HG02938 (cell line): ENCODE results near the gene TMEM184A.
"Not testable (repeated sequence)": the region's sequence is repeated elsewhere in the genome, so short reads cannot be mapped to it uniquely, and the experiment has no call there.

Source experiments
- ATAC-seq: cut with Tn5 transposase; IDR thresholded peaks from one replicate; pipeline ENCODE4 v1.9.1; 2021; ENCODE audit warnings: mild to moderate bottlenecking, moderate library complexity; ENCODE audit not compliant: unreplicated experiment

TMEM184A gene

DNA sequence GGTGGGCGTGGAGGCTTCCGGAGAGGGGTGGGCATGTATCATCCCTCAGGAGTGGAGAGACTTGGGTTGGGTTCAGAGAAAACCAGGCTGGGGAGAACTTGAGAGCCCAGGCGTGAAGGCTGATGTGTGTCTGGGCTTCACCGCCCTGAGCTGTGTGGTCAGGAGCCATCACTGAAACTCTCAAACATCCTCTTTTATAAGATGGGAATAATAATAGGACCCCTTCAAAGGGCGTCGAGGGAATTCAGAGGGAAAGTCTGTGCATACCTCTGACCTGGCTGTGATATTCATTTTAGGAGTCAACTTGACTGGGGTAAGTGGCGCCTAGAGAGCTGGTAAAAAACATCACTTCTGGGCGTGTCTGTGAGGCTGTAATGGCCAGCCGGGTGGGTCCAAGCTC is 34.9 kb upstream of the TMEM184A start:
- no peak for ATAC-seq

DNA sequence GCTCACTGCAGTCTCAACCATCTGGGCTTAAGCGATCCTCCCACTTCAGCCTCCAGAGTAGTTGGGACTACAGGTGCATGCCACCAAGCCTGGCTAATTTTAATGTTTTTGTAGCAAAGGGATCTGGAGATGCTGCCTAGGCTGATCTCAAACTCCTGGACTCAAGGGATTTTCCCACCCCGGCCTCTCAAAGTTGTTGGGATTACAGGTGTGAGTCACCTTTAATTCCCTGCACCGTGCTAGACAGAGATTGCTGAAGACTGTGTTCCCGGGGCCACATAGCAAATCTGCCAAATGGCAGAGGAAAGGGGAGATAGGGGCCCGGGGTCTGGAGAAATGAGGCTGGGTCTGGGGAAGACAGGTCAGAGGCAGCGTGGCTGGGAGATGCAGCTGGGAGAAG is 34.5 kb upstream of the TMEM184A start:
- ATAC-seq, result no peak

DNA sequence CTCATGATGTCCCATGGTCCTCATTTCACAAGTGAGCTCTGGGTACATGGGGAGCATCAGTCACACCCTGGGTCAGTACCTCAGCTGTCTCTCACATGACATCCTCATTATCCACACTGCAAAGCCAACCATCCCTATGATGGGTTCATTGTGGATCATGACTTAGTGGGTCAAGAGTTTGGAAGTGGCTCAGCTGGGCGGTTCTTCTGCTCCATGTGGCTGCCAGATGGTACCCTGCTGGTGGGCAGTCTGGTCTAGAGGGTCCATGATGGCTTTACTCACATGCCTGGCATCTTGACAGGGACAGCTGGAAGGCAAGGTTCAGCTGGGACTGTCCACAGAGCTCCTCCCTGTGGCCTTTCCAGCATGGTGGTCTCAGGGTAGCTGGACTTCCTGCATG is 33.0 kb upstream of the TMEM184A start:
- no peak for ATAC-seq

DNA sequence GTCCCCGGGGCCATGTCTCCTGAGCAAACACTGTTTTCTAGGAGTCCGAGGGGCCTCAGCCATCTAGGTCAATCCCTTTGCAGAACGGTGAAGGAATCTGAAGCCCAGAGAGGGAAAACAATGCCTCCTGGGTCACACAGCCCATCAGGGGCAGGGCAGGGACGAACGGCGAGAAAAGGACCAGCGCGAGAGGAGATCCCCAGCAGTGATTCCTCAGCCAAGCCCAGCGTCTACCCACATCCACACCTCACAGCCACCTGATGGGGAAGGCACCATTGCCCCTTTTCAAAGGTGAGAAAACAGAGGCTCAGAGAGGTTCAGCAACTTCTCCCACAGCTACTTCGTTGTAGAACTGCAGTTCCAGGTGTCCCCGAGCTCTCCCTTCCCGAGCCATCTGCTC is 31.7 kb upstream of the TMEM184A start:
- ATAC-seq, result no peak

DNA sequence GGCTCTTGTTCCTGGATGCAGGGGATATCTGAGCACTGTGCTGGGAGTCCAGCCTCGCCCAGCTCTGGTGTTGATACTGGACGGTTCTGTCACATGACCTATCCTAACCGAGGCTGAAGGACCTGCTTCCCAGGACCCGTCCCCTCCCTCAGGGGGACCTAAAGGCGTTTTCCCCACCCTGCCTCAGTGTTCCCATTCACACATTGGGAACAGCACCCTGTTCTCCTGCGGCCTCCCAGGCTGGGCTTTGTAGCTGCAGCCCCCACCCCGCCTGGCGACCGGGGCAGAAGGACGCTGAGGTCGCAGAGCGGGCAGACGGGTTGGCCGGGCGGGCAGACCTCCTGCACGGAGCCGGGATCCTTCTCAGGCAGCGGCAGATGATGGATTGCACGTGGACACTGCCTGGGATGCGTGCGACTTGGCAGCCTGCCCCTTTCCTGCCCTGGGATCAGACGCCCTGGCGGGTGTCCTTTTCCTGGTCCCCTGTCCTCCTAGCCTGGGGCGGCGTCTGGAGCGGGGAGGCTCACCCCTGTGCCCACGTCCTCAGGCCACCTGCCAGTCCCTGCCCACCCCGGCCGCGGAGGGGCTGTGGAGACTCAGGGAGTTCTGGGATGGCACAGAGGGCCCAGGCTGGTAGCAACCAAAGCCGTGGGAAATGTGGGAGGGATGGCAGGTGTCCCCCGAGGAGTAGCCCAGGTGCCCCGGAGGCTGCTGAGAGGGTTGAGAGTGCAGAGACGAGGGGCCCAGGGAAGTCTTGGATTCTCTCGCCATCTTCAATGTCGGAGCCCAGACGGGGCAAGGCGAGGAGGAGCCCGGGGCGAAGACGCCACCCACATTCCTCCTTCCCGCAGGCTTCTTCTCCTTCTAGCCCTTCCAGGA is 31.1 kb upstream of the TMEM184A start:
- no peak for ATAC-seq

DNA sequence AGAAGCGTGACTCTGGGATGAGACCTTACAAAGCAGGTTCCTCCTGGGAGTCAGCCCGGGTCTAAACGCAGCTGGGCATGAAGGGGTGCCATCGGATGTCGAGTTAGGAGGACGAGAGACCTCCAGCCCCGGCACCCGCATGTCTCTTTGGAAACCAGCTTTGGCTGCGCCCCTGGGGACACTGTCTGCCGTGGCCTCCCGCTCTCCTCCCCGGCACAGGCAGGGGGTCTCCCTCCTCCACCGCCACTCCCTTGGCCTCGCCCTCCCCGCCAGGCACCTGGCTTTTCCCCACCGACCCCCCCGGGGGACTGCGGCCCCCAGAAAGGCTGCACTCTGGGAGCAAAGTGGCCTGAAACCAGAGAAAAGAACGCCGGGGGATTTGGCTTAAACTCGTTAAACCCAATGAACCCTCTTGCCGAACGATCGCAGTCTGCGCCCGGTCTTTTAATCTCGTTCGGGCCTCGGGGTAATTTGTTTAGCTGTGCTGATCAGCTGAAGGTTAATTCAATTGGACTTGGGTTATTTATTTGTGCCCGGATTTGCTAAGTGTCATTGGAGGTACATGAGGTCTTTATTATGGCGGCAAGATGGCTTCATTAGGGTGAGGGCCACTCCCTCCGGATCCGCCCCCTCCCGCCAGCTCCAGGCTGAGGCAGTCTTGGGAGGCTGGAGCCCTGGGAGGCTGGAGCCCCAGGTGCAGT is 30.3 kb upstream of the TMEM184A start:
- ATAC-seq, result no peak

DNA sequence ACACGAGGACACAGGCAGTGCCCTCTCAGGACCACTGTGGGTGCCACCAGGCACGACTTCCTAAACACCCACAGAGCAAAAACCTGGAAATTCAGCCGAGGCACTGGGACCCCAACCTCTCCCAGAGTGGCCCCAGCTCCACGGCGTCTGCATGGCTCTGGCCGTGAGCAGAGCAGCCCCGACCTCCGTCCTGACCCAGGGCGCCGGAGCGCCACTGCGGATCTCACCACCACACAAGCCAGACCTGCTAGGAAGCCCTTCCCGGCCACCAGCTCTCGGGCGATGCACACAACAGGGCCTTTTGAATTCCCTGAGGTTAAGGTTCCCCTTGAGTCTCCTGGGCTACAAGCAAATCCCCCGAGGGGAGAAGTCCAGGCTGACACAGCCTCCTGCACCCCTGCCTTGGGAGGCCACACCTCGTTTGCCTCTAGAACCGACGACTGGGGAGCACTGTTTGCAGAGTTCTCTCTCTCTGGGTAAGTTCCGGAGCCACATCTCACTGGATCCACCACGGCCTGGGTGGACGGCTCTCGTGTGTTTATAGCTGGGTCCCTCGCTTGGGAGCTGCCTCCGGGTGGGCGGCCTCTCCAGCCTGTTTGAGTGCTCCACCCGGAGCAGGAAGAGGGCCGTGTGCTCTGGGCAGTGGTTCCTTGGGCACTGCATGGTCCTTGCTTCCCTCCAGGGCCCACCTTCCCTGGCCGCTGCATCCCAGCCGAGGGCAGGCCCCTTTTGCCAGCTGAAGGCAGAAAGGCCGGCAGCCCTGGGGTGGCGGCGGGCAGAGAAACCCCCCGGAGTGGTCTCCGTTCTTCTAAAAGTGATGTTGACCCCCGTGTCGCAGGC is 29.4 kb upstream of the TMEM184A start:
- ATAC-seq, result no peak

DNA sequence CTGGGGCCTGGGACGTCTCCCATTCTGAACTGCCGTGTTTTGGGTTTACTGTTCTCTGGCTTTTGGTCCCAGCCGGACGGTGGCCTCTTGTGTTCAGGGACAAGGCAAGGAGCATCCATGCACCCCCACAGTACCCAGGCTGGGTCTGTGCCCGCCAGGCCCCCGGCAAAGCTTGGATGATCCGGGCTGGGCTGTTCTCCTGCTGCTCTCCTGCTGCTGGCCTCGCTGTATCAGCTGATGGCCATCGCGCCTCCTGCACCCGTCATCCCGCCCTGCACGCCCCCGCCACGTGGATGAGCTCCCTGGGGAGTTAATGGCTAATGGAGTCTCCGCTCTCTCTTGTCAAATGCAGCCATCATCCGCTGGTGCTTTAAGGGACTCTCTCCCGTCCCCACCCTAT is 28.7 kb upstream of the TMEM184A start:
- ATAC-seq, result no peak

DNA sequence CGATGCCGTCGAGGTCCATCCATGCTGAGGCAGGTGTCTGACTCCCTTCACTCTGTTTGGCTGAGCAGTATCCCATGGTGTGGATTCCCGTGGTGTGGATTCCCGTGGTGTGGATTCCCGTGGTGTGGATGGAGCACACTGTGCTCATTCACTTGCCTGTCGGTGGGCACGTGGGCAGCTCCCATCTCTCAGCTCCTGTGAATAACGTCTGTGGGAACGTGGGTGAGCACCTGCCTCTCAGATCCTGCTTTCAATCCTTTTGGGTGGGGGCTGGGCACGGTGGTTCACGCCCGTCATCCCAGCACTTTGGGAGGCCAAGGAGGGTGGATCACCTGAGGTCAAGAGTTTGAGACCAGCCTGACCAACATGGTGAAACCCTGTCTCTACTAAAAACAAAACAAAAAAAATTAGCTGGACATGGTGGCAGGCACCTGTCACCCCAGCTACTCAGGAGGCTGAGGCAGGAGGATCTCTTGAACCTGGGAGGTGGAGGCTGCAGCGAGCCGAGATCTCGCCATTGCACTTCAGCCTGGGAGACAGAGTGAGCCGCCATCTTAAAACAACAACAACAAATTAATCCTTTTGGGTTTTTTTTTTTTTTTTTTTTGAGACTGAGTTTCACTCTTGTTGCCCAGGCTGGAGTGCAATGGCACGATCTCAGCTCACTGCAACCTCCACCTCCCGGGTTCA is 27.4 kb upstream of the TMEM184A start:
- ATAC-seq, result not testable (repeated sequence)

DNA sequence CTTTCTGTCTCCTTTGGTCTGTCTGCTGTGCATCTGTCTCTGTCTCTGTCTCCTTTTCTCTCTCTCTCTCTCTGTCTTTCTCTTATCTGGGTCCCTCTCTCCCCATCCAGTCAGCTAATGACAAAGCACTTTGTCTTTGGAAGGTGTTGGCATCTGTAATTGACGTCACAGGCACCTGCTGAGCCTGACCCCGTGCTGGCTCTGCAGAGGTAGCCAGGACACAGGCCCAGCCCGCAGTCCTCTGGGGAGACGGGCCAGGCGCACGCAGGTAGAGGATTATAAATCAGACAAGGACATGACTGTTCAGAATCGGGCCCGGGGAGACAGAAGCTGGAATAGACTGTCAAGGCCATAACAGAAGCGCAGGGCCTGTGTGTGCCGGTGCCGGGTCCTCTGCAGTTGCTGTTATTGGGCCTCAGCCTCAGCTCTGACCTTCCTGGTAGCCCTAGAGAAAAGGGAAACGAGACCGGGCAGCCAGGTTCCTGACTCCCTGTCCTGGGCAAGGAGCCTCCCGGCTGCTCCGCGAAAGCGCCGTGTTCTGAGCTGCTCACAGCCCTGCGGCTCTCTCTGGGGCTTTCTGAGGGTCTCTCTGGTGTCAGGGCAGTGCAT is 24.5 kb upstream of the TMEM184A start:
- ATAC-seq, result no peak

DNA sequence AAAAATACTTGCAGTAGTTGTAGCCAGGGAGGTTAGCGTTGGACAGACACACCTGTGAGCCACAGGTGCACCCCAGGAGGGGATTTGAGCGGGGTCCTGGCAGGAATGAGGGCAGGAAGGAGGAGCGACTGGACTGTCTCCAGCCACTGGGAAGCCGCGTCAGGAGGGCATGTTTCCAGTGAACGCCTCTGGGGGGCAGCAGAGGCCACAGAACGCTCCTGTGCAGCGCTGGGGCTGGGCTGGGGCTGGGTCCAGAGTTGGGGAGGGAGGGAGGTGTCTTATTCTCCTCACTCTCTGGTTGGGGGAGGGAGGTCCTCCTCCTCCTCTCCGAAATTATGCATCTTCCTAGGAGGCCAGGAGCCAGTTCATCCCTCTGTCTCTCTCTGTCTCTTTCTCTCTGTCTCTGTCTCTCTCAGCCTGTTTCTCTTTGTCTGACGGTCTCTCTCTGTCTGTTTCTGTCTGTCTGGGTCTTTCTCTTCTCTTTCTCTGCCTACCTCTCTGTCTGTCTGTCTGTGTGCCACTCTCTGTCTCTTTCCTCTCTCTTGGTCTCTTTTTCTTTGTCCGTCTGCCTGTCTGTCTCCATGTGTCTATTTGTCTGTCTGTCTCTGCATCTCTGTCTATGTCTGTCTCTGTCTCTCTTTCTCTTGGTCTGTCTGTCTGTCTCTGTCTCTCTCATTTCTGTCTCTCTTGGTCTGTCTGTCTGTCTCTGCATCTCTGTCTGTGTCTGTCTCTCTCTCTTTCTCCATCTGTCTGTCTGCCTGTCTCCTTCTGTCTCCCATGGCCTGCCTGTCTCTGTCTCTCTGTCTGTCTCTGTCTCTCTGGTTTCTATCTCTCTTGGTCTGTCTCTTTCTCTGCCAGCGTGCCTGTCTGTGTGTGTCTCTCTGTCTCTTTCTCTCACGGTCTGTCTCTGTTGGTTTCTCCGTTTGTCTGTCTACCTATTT is 23.7 kb upstream of the TMEM184A start:
- ATAC-seq, result no peak

DNA sequence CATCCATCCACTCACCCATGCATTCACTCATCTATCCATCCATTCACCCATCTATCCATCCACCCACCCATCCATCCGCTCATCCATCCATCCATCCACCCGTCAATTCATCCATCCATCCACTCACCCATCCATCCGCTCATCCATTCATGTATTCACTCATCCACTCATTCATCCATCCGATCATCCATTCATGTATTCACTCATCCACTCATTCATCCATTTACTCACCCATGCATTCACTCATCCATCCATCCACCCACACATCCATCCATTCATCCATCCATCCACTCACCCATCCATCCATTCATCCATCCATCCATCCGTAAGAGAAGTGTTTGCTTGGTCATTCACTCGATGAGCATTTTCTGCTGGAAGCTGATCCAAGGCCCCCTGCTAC is 22.5 kb upstream of the TMEM184A start:
- no peak for ATAC-seq

DNA sequence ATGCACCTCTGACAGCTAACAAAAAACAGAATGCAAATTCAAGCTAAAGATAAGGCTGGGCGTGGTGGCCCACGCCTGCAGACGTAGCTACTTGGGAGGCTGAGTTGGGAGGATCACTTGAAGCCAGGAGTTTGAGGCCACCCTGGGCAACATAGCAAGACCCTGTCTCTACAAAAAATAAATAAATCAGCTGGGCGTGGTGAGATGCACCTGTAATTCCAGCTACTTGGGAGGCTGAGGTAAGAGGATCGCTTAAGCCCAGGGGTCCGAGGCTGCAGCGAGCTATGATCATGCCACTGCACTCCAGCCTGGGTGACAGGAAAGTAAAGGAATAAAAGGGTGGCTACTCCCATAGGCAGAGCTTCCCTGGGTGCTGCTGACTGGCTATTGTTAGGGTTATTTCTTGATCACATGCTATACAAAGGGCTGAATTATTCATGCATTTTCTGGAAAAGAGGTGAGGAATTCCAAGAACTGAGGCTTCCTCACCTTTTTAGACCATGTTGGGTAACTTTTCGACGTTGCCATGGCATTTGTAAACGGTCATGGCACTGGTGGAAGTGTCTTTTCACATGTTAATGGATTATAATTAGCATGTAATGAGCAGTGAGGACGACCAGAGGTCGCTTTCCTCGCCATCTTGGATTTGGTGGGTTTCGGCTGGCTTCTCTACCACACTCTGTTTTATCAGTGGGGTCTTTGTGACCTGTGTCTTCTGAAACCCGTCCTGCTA is 20.7 kb upstream of the TMEM184A start:
- no peak for ATAC-seq

DNA sequence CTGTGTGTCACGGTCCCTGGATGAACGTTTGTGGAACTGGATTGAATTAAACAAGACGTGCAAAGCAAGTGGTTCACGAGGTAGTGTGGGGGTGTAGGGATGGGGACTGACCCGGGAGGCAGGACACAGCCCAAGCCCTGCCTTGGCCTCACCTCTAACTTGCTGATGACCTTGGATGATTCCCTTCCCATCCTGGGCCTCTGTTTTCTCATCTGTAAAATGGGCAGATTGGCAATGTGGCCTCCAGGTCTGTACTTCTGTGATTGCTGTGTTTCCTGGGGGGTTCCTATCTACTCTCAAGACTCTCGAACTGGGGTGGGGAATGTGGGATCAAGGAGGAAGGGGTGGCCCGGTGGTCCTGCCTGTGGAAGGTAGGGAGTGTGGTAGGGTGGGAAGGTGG is 19.8 kb upstream of the TMEM184A start:
- ATAC-seq, result no peak

DNA sequence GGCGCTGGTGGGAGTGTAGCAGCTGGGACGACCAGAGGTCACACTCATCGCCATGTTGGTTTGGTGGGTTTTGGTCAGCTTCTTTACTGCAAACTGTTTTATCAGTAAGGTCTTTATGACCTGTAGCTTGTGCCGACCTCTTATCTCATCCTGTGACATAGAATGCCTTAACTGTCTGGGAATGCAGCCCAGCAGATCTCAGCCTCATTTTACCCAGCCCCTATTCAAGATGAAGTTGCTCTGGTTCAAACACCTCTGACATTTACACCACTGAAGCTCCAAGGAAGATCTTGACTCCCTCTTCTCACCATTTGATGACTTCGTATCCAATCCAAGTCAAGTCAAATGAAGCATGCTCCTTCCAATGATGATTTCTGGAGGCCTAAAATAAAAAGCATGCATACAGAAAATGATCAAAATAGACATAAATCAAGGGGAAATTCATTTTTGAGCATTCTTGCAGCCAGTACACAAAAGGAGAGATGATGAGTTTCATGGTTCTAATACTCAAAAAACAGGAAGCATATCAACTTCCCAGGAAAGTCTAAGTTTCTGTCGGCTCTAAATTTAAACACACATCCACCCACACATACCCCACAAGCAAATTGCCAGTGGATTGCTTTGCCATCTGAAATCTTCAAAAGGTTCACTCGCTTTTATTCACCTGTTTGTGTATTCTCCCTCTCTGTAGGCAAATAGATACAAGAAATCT is 16.3 kb upstream of the TMEM184A start:
- no peak for ATAC-seq

DNA sequence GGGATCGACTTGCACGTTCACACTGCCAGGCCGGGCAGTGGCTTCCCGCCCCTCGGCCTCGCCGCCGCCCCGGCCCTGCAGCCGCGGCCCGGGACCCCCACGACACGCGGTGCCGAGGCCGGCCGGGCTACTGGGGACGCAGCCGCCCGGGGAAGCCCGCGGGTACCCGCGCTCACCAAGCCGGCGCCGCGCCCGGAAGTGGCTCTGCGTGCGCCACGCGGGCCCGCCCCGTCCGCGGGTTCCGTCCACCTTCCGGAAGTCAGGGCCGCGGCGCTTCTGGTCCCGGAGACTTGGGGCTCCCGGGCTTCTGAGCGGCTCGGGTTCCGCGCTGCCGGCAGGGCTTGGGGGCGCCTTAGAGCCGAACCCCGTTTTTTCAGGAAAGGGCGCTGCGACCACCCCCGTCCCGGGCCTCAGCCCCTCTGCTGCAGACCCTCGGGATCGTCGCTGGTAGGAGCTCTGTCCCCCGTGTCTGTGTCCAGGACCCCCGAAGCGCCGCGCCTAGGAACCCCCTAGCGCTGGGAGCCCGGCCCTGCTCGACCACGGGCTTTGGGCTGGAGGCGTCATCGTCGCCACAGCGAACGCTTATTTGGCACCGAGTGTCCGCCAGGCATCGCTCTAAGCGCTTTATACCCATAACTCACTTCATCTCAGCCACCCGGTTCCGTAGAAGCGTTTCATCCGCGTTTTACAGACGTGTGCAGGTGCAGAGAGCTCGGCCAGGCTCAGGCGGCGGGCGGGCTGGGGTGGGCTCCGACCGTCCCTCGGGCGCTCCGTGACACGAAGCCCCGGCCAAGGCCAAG is 14.0 kb upstream of the TMEM184A start, which contains the start of gene PSMG3:
Gene PSMG3 (minus strand): TSS at position 200 of the 800 bp plus-strand sequence. CDS start 693 bp downstream, outside the sequence.
- ATAC-seq, result peak; percentile 80

DNA sequence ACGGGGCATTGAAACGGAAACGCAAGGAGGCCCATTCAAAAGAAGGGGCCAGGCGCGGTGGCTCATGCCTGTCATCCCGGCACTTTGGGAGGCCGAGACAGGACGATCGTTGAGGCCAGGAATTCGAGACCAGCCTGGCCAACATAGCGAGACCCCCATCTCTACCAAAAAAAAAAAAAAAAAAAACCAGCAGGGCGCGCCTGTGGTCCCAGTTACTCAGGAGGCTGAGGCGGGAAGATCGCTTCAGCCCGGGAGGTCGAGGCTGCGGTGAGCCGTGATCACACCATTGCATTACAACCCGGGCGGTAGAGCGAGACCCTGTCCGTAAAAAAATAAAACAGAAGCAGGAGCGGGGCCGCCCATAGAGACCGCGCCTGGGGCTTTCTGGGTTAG is 13.4 kb upstream of the TMEM184A start:
- peak; percentile 21 for ATAC-seq
